Esophagus muscularis mucosa (tissue), 4 donors: ENCODE data around the gene TCP11. TPM values are rescaled to one million over a fixed set of nuclear protein-coding genes. Genes with fewer than 3 reads are reported as not detected.
A peak's percentile ranks its signal among the peaks of the same experiment; 100 is the strongest.

Source experiments
- DNase-seq: peaks from one replicate; pipeline ENCODE4 v3.0.0-alpha.2; 2017; ENCODE audit errors: extremely low spot score
- H3K27ac ChIP-seq, 4 donors: fragments of 200-600 bp; sonication (generic); replicated peaks in 1 of 4; 1 replicate in 3 of 4; 2 replicates in 1 of 4; pipeline ENCODE4 v1.5.1; 2016 to 2019; ENCODE audit warnings: mild to moderate bottlenecking in 1 of 4
- H3K27me3 ChIP-seq, 4 donors: fragments of 200-600 bp; sonication (generic); one replicate each; pipeline versions ENCODE4 v1.5.1 to v1.6.0; 2016 to 2019
- H3K36me3 ChIP-seq, 4 donors: fragments of 200-600 bp; sonication (generic); one replicate each; pipeline ENCODE4 v1.5.1; 2016 to 2019
- H3K4me1 ChIP-seq, 4 donors: fragments of 200-600 bp; sonication (generic); one replicate each; pipeline ENCODE4 v1.5.1; 2016 to 2019
- H3K4me3 ChIP-seq, 4 donors: fragments of 200-600 bp; sonication (generic); 1 replicate in 2 of 4; 2 replicates in 2 of 4; pipeline ENCODE4 v1.5.1; 2016 to 2019; ENCODE audit warnings: mild to moderate bottlenecking in 4 of 4, moderate library complexity in 1 of 4
- H3K9me3 ChIP-seq, 4 donors: fragments of 200-600 bp; sonication (generic); 1 replicate in 3 of 4; 2 replicates in 1 of 4; pipeline ENCODE4 v1.5.1; 2016 to 2019
- EP300 ChIP-seq: sonication (generic); formaldehyde crosslinking; IDR thresholded peaks from one replicate; pipeline ENCODE4 v1.6.1; 2017; ENCODE audit warnings: antibody characterized with exemption
- POLR2A ChIP-seq: fragments of 450-650 bp; IDR thresholded peaks from one replicate; pipeline ENCODE4 v1.6.1; 2017; ENCODE audit warnings: antibody characterized with exemption, moderate library complexity, mild to moderate bottlenecking, low read depth
- POLR2AphosphoS5 ChIP-seq, 2 donors: sonication (generic); formaldehyde crosslinking; IDR thresholded peaks; one replicate each; pipeline ENCODE4 v1.6.1; 2017; ENCODE audit warnings: antibody characterized with exemption in 2 of 2
- WGBS: methylation state at CpG from one replicate; pipeline ENCODE4 v1.1.5; 2018; 5-methylcytosine and 5-hydroxymethylcytosine counted together
- intact Hi-C: fragments of 100-400 bp; cut with DNase I; formaldehyde crosslinking; loops from one replicate; pipeline ENCODE4 v1.15.1; 2023
- total RNA-seq, 4 donors: library from RNA; depleted of rRNA; stranded (reverse); fragments of >200 nt; gene quantifications; one replicate each; pipeline versions ENCODE4 v1.1.0 to v1.2.1, GENCODE V29; 2016
- TF ChIP-seq, protein P1 (sequence below), 3 experiments: fragments of 200-600 bp in 2 of 3; fragments of 450-650 bp in 1 of 3; sonication (generic) in 2 of 3; IDR thresholded peaks; one replicate each; pipeline ENCODE4 v1.5.1; 2017 to 2019; ENCODE audit warnings: antibody characterized with exemption in 3 of 3, mild to moderate bottlenecking in 2 of 3, moderate library complexity in 1 of 3

Gene TCP11
- total RNA-seq, 4 donors from 2014 or later: 0.75 to 1.1 (median 0.83) TPM; not detected in 1

DNA sequence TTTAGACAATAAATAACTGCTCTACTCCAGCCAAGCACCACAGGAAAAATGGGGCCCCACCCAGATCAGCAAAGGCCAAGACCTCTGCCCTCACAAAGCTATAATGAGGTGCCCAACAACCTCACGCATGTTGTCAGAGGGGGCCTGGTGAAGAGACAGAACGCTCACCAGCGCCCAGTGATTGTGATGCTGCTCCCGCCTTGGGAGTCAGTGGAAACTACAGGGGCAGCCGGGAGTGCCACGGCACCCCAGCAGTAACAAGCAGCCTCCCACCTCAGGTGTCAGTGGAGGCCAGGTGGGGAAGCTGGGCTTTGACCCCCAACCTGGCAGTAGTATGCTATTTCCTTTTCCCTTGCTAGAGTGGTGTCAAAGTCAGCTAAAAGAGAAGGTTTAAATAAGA is 47.4 kb downstream of the TCP11 start:
- Histone ChIP-seq H3K27me3 (no peaks in the 10 kb centered on the region), H3K4me1 (peaks cover 39 to 77% (median 69%) of the 10 kb centered on the region in 4 donors), H3K27ac (peak overlapping the region; percentile 29 to 77 (median 53)), H3K36me3 (peaks cover 4 to 28% (median 21%) of the 10 kb centered on the region in 4 donors), H3K4me3 (no peak overlapping the region), H3K9me3 (no peaks in the 10 kb centered on the region)
- TF ChIP-seq EP300 (no peak), POLR2AphosphoS5 (IDR thresholded peaks at IDR 0.05) (no peak), POLR2A (no peak)
- TF ChIP-seq, protein P1, sequence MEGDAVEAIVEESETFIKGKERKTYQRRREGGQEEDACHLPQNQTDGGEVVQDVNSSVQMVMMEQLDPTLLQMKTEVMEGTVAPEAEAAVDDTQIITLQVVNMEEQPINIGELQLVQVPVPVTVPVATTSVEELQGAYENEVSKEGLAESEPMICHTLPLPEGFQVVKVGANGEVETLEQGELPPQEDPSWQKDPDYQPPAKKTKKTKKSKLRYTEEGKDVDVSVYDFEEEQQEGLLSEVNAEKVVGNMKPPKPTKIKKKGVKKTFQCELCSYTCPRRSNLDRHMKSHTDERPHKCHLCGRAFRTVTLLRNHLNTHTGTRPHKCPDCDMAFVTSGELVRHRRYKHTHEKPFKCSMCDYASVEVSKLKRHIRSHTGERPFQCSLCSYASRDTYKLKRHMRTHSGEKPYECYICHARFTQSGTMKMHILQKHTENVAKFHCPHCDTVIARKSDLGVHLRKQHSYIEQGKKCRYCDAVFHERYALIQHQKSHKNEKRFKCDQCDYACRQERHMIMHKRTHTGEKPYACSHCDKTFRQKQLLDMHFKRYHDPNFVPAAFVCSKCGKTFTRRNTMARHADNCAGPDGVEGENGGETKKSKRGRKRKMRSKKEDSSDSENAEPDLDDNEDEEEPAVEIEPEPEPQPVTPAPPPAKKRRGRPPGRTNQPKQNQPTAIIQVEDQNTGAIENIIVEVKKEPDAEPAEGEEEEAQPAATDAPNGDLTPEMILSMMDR (IDR thresholded peaks at IDR 0.05): no peak
- intact Hi-C loops: loop anchor here (5.0 kb wide), 1 partner anchor 76 kb away; no protein-coding TSS in a partner anchor
- whole genome bisulfite sequencing: 92% methylated on average over 6 of the region's 6 CpGs
- DNase-seq: no peak

DNA sequence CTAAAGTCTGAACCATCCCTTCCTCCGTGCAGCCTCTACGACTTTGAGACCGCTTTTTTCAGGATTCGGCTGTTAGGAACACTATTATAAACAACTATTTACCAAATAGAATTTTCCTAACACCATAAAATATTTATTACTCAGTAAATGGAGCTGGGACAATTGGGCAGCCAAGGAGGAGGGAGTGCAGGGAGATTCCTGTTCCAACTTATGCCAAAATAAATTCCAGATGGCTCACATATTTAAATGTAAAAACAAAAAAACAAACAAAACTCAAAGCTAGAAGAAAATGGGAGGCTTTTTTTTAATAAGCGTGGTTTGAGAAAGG is 48.1 kb downstream of the TCP11 start:
- H3K4me1 ChIP-seq: peaks cover 39 to 84% (median 76%) of the 10 kb centered on the region in 4 donors
- H3K27me3 ChIP-seq: no peaks in the 10 kb centered on the region
- H3K27ac ChIP-seq: peak overlapping the region; percentile 50 to 77 (median 69)
- peaks cover 11 to 35% (median 28%) of the 10 kb centered on the region in 4 donors for H3K36me3 ChIP-seq
- TF ChIP-seq, protein P1 (IDR thresholded peaks at IDR 0.05): no peak
- no peak for TF ChIP-seq POLR2A
- TF ChIP-seq EP300: no peak
- TF ChIP-seq POLR2AphosphoS5 (IDR thresholded peaks at IDR 0.05): no peak
- H3K4me3 ChIP-seq: no peak overlapping the region
- H3K9me3 ChIP-seq: no peaks in the 10 kb centered on the region
- no peak for DNase-seq
- 82% methylated on average over 5 of the region's 5 CpGs for WGBS
- intact Hi-C loops: loop anchor here (5.0 kb wide), 1 partner anchor 76 kb away; no protein-coding TSS in a partner anchor

DNA sequence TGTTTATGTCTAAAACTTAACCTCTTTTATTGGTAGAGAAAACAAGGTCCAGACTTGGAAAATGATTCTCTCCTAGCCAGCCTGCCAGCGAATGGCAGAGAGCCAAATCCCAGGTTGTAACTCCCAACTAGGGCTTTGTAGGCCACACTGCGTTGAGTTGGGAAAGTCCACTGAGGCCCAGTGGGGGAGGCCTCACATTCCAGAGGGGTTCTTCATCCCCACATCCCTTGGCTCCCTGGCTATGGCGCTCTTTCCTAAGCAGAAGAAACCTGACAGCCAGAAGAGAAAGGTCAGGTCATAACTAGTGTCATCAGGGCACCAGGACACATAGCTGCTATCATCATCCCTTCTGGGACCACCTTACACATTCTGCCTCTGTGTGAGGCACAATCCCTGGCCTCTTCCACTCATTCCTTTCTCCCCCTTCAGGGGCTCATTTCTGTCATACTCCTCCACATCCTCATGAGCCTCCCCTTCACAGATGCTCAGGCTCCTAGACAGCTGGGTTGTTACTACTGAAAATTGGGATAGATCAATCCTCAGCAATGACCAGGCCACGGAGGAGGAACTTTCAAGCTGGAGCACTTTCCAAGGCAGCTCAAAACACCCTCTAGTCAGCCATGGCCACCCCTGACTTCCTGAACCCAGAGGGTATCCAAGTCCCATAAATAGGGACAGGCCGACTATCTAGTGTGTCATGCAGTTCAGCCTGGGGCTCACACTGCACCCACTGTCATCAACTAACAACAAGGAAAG is 48.6 kb downstream of the TCP11 start:
- intact Hi-C loops: loop anchor here (5.0 kb wide), 1 partner anchor 75 kb away; no protein-coding TSS in a partner anchor

DNA sequence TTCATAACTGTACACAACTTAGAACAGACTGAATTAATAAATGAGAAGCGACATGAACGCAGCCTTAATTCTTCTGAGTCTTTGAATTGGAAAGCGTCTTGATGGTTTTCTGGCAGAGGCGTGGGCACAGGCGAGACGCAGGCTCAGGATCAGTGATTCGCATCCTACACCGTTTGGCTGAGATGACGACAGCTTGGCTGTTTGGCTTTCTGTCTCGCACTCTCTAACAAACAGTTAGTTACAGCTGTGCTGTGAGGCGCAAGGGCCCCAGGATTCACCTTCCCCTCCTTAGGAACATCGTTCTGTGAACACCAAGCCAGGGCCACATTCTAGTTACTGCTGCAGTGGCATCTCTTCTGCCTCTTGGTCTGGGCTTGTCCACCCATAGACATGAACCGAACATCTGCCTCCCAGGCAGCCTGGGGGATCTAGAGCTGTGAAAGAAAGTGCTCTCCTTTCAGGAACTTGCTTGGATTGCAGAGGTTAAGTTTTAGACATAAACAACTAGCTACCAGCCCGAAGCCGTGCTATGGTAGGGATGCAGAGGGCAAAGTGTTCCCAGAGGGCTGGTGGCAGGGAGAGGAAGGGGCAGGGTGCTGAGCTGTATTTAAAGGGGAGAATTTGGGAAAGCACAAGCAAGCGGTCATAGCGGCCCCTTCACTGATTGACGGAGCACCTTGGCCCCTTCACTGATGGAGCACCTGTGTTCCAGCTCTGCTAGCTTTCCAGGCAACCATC is 49.6 kb downstream of the TCP11 start:
- Histone ChIP-seq H3K27me3 (no peaks in the 10 kb centered on the region), H3K36me3 (peaks cover 27 to 51% (median 43%) of the 10 kb centered on the region in 4 donors)
- 74% methylated on average over 18 of the region's 18 CpGs for WGBS

More for the DNA sequence above, 48.6 kb downstream of the TCP11 start:
- peak in 1 of 2 donors; percentile 42 for TF ChIP-seq POLR2AphosphoS5 (IDR thresholded peaks at IDR 0.05)
- TF ChIP-seq POLR2A: no peak
- no peaks in the 10 kb centered on the region for H3K9me3 ChIP-seq
- H3K4me1 ChIP-seq: peaks cover 39 to 89% (median 82%) of the 10 kb centered on the region in 4 donors
- DNase-seq: no peak
- peak overlapping the region; percentile 50 to 77 (median 69) for H3K27ac ChIP-seq
- H3K27me3 ChIP-seq: no peaks in the 10 kb centered on the region
- no peak overlapping the region for H3K4me3 ChIP-seq
- 62% methylated on average over 5 of the region's 5 CpGs for WGBS
- peaks cover 16 to 40% (median 33%) of the 10 kb centered on the region in 4 donors for H3K36me3 ChIP-seq

DNA sequence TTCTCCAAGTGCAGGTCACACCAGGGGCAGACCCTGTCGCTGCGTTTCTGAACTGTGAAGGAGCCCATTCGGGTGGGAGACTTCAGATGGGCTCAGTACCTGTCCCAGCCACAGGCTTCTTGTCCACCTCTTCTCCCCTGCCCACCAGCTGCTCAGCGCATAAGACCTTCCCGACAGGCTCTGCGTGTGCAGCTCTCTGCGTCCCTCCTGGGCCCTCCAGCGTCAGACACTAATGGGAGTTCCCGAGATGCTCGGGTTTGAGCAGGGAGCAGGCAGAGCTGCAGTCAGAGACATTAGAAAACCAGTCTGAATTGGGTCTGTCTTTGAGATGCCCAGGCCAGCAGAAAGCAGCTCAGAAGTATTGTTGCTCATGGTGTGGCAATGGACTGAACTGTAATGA is 50.4 kb downstream of the TCP11 start:
- Histone ChIP-seq H3K4me3 (no peak overlapping the region), H3K27ac (peak overlapping the region; percentile 50 to 77 (median 69)), H3K9me3 (no peaks in the 10 kb centered on the region), H3K36me3 (peaks cover 35 to 58% (median 51%) of the 10 kb centered on the region in 4 donors), H3K4me1 (peaks cover 31 to 92% (median 85%) of the 10 kb centered on the region in 4 donors), H3K27me3 (no peaks in the 10 kb centered on the region)
- intact Hi-C loops: loop anchor here (5.0 kb wide), 1 partner anchor 73 kb away; no protein-coding TSS in a partner anchor
- DNase-seq: no peak
- WGBS: 75% methylated on average over 10 of the region's 10 CpGs
- TF ChIP-seq EP300 (no peak), POLR2AphosphoS5 (IDR thresholded peaks at IDR 0.05) (no peak), POLR2A (no peak)
- TF ChIP-seq, protein P1 (IDR thresholded peaks at IDR 0.05): no peak

More for the DNA sequence above, 49.6 kb downstream of the TCP11 start:
- intact Hi-C loops: loop anchor here (5.0 kb wide), 1 partner anchor 74 kb away; no protein-coding TSS in a partner anchor
- Histone ChIP-seq H3K9me3 (no peaks in the 10 kb centered on the region), H3K27ac (peak overlapping the region; percentile 50 to 77 (median 69)), H3K4me3 (no peak overlapping the region), H3K4me1 (peaks cover 39 to 92% (median 85%) of the 10 kb centered on the region in 4 donors)
- TF ChIP-seq POLR2AphosphoS5 (IDR thresholded peaks at IDR 0.05) (peak in 1 of 2 donors; percentile 13), POLR2A (no peak)
- no peak for DNase-seq
